Measurements from ENCODE around the gene AFTPH. TPM values are rescaled to one million over a fixed set of nuclear protein-coding genes. Genes with fewer than 3 reads are reported as not detected.

AFTPH gene
- total RNA-seq, 2 experiments from 2014 or later = 30.6 to 31.1 TPM

- ChIA-PET CTCF (interaction anchor here (0.6 to 2.5 kb wide), 11 partner anchors 12 to 290 kb away, joined by 3 to 10 read pairs (median 5); partner anchors contain the start of gene AFTPH), POLR2A (no interaction called here)
- Mint-ChIP-seq H3K36me3 (ENCODE audit: low read depth) (peaks cover 9% of the 10 kb centered on the region), H3K4me1 (ENCODE audit: low read depth) (peaks cover 3% of the 10 kb centered on the region), H3K9me3 (no peaks in the 10 kb centered on the region), H3K27me3 (no peaks in the 10 kb centered on the region), H3K27ac (no peak overlapping the region), H3K4me3 (no peak overlapping the region)
- TF ChIP-seq, protein P1, sequence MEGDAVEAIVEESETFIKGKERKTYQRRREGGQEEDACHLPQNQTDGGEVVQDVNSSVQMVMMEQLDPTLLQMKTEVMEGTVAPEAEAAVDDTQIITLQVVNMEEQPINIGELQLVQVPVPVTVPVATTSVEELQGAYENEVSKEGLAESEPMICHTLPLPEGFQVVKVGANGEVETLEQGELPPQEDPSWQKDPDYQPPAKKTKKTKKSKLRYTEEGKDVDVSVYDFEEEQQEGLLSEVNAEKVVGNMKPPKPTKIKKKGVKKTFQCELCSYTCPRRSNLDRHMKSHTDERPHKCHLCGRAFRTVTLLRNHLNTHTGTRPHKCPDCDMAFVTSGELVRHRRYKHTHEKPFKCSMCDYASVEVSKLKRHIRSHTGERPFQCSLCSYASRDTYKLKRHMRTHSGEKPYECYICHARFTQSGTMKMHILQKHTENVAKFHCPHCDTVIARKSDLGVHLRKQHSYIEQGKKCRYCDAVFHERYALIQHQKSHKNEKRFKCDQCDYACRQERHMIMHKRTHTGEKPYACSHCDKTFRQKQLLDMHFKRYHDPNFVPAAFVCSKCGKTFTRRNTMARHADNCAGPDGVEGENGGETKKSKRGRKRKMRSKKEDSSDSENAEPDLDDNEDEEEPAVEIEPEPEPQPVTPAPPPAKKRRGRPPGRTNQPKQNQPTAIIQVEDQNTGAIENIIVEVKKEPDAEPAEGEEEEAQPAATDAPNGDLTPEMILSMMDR (IDR thresholded peaks at IDR 0.05) = no peak
- ATAC-seq (no peak), DNase-seq (no peak)
- intact Hi-C loops (cut with micrococcal nuclease) = no loop called here
Measured at GRCh38 chr2:64582774-64583340, 58.7 kb downstream of the AFTPH start.

DNA sequence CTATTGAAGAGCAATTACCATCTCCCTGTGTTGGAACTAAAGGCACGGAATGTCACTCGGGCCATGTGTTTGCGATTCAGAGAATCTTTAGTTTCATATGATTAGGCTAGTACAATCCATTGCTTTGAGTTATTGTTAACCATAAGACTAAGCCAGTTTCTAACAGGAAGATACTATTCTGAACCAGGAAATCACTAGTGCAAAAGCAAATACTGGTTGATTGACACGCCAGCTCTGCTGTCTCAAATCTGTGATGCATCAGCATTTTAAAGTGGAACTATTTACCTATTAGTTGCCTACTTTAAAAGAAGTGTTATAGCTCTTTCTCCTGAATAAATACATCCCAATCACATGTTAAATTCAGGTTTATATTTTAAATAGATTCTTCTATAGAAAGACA is 61.9 kb downstream of the AFTPH start:
- intact Hi-C loops (cut with micrococcal nuclease) = loop anchor here (2.0 kb wide), 1 partner anchor 281 kb away; no protein-coding TSS in a partner anchor
- Mint-ChIP-seq H3K27ac (no peak overlapping the region), H3K27me3 (no peaks in the 10 kb centered on the region), H3K4me1 (ENCODE audit: low read depth) (peaks cover 7% of the 10 kb centered on the region), H3K36me3 (ENCODE audit: low read depth) (peaks cover 19% of the 10 kb centered on the region), H3K4me3 (no peak overlapping the region), H3K9me3 (no peaks in the 10 kb centered on the region)
- DNase-seq (no peak), ATAC-seq (no peak)
- CTCF ChIA-PET = interaction anchor here (0.7 to 2.5 kb wide), 22 partner anchors 9 to 327 kb away, joined by 3 to 13 read pairs (median 6); partner anchors contain the start of gene AFTPH
- TF ChIP-seq, protein P1 (IDR thresholded peaks at IDR 0.05) = no peak
- POLR2A ChIA-PET = interaction anchor here (1.3 kb wide), 1 partner anchor 273 kb away, joined by 3 read pairs; no protein-coding TSS in a partner anchor

GRCh38 chr2:64586883-64587481 is 62.9 kb downstream of the AFTPH start:
- Mint-ChIP-seq H3K4me1 (ENCODE audit: low read depth) (peaks cover 15% of the 10 kb centered on the region), H3K36me3 (ENCODE audit: low read depth) (peaks cover 22% of the 10 kb centered on the region), H3K27ac (no peak overlapping the region), H3K9me3 (no peaks in the 10 kb centered on the region), H3K27me3 (no peaks in the 10 kb centered on the region), H3K4me3 (no peak overlapping the region)
- ChIA-PET POLR2A (interaction anchor here (1.3 kb wide), 2 partner anchors 272 to 280 kb away, joined by 3 read pairs; no protein-coding TSS in a partner anchor), CTCF (interaction anchor here (0.7 to 2.5 kb wide), 38 partner anchors 10 to 303 kb away, joined by 3 to 15 read pairs (median 5); partner anchors contain the start of gene AFTPH)
- intact Hi-C loops (cut with micrococcal nuclease) = loop anchor here (2.0 kb wide), 1 partner anchor 280 kb away; no protein-coding TSS in a partner anchor
- DNase-seq (no peak), ATAC-seq (peak; percentile 65)
- TF ChIP-seq, protein P1 (IDR thresholded peaks at IDR 0.05) = peak; percentile 69

GRCh38 chr2:64587561-64587960 is 63.4 kb downstream of the AFTPH start:
- TF ChIP-seq, protein P1 (IDR thresholded peaks at IDR 0.05) = no peak
- no peaks in the 10 kb centered on the region for H3K27me3 Mint-ChIP-seq
- ChIA-PET CTCF (interaction anchor here (0.7 to 2.5 kb wide), 35 partner anchors 9 to 302 kb away, joined by 3 to 15 read pairs (median 5); partner anchors contain the start of gene AFTPH), POLR2A (interaction anchor here (1.3 kb wide), 1 partner anchor 280 kb away, joined by 3 read pairs; no protein-coding TSS in a partner anchor)
- intact Hi-C loops (cut with micrococcal nuclease) = loop anchor here (2.0 kb wide), 1 partner anchor 279 kb away; no protein-coding TSS in a partner anchor
- H3K27ac Mint-ChIP-seq = no peak overlapping the region
- ATAC-seq (no peak), DNase-seq (no peak)
- H3K4me1 Mint-ChIP-seq (ENCODE audit: low read depth) = peaks cover 17% of the 10 kb centered on the region
- H3K36me3 Mint-ChIP-seq (ENCODE audit: low read depth) = peaks cover 27% of the 10 kb centered on the region
- H3K4me3 Mint-ChIP-seq = no peak overlapping the region
- no peaks in the 10 kb centered on the region for H3K9me3 Mint-ChIP-seq

All from activated CD8-positive, alpha-beta T cell treated with anti-CD3 and anti-CD28 coated beads for 36 hours (primary cell).